ENCODE data around the gene ZNF425. TPM values are rescaled to one million over a fixed set of nuclear protein-coding genes. Genes with fewer than 3 reads are reported as not detected.
A peak's percentile ranks its signal among the peaks of the same experiment; 100 is the strongest.
"Not testable (repeated sequence)": the region's sequence is repeated elsewhere in the genome, so short reads cannot be mapped to it uniquely, and the experiment has no call there.

Gene ZNF425
- total and polyA plus RNA-seq, 8 donors = under 0.01 to 6.1 (median 1.2) TPM; not detected in 1

DNA sequence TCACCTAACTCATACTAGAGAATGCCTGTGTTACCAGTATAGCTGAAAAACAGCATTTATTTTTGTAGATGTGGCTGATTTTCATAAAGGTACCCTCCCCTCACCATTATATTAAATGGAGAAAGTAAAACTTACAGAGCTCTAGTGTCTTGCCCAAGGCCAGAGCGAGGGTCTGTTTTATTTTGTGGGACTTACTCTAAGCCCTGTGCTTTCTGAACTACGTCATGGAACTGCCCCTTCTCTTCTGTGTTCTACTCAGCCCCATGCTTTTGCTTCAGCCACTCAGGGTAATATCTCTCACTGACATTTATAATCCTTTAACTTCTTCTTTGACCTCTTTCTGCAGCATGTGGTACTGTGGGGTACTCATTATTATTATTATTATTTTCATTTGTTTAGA, 25.3 kb downstream of the ZNF425 start:
- H3K9me3 ChIP-seq = no peaks in the 10 kb centered on the region
- H3K27me3 ChIP-seq = no peaks in the 10 kb centered on the region
- TF ChIP-seq EP300 (IDR thresholded peaks at IDR 0.05) = no peak
- TF ChIP-seq, protein P1, sequence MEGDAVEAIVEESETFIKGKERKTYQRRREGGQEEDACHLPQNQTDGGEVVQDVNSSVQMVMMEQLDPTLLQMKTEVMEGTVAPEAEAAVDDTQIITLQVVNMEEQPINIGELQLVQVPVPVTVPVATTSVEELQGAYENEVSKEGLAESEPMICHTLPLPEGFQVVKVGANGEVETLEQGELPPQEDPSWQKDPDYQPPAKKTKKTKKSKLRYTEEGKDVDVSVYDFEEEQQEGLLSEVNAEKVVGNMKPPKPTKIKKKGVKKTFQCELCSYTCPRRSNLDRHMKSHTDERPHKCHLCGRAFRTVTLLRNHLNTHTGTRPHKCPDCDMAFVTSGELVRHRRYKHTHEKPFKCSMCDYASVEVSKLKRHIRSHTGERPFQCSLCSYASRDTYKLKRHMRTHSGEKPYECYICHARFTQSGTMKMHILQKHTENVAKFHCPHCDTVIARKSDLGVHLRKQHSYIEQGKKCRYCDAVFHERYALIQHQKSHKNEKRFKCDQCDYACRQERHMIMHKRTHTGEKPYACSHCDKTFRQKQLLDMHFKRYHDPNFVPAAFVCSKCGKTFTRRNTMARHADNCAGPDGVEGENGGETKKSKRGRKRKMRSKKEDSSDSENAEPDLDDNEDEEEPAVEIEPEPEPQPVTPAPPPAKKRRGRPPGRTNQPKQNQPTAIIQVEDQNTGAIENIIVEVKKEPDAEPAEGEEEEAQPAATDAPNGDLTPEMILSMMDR (IDR thresholded peaks at IDR 0.05) = no peak
- TF ChIP-seq POLR2AphosphoS5 (IDR thresholded peaks at IDR 0.05) = no peak
- no peak for TF ChIP-seq POLR2A (IDR thresholded peaks at IDR 0.05)
- WGBS, 5 donors = 86 to 94% (median 91%) methylated on average over 2 of the region's 2 CpGs
- DNase-seq = no peak
- H3K36me3 ChIP-seq = peaks cover 0 to 31% (median 20%) of the 10 kb centered on the region in 4 donors
- H3K4me1 ChIP-seq = no peaks in the 10 kb centered on the region
- H3K27ac ChIP-seq = no peak overlapping the region
- intact Hi-C loops (cut with DNase I; ENCODE audit: low total_unique reads) = no loop called here
- H3K4me3 ChIP-seq = no peak overlapping the region

DNA sequence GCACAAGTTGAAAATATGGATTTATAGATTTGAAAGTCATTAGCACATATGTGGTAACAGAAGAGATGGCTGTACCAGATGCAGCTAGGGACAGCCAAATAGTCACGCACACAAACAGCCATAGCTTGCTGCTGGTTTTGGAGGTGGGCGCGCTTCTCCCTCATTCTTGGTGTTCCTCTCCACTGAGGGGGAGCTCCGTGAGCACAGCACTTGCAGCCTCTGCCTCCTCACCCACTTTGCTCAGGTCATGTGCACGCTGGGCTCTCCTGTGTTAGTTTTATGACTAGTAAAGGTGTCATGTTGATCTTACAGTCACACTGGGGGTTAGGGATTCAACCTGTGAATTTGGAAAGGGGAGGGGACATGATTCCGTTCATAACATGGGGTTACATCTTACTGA, 27.1 kb downstream of the ZNF425 start:
- DNase-seq = no peak
- intact Hi-C loops (cut with DNase I; ENCODE audit: low total_unique reads) = no loop called here
- WGBS, 5 donors = 80 to 89% (median 80%) methylated on average over 5 to 6 of the region's 6 CpGs

DNA sequence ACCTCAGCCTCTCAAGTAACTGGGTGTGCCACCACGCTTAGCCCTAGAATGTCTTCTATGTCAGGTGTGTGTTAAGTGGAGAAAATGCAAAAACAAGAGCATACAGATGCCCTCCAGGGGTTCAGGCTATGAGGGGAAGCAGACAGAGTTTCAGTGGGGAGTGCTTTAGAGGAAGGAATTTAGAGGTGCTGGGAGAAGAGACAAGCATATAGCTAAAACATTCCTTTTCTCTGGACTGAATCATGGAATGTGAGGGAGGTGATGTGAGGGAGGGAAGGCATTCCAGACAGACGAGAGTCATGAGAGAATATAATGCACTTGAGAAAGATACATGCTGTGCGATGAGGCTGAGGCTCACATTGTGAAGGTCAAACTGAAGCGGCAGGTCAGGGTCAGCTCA, 29.0 kb downstream of the ZNF425 start:
- Histone ChIP-seq H3K27me3 (no peaks in the 10 kb centered on the region), H3K4me1 (no peaks in the 10 kb centered on the region), H3K36me3 (no peaks in the 10 kb centered on the region), H3K4me3 (no peak overlapping the region), H3K27ac (no peak overlapping the region), H3K9me3 (no peaks in the 10 kb centered on the region)
- TF ChIP-seq, protein P1 (IDR thresholded peaks at IDR 0.05) = no peak
- no peak for TF ChIP-seq POLR2A (IDR thresholded peaks at IDR 0.05)
- no peak for TF ChIP-seq POLR2AphosphoS5 (IDR thresholded peaks at IDR 0.05)
- TF ChIP-seq EP300 (IDR thresholded peaks at IDR 0.05) = no peak
- 70 to 87% (median 81%) methylated on average over 4 of the region's 4 CpGs for WGBS, 5 donors
- intact Hi-C loops (cut with DNase I; ENCODE audit: low total_unique reads) = no loop called here
- DNase-seq = no peak

More for the DNA sequence above, 27.1 kb downstream of the ZNF425 start:
- Histone ChIP-seq H3K4me1 (no peaks in the 10 kb centered on the region), H3K4me3 (no peak overlapping the region), H3K27ac (no peak overlapping the region), H3K27me3 (no peaks in the 10 kb centered on the region), H3K9me3 (no peaks in the 10 kb centered on the region), H3K36me3 (peaks cover 0 to 16% (median 8%) of the 10 kb centered on the region in 4 donors)
- TF ChIP-seq POLR2A (IDR thresholded peaks at IDR 0.05) (no peak), POLR2AphosphoS5 (IDR thresholded peaks at IDR 0.05) (no peak), EP300 (IDR thresholded peaks at IDR 0.05) (no peak)
- TF ChIP-seq, protein P1 (IDR thresholded peaks at IDR 0.05) = no peak

DNA sequence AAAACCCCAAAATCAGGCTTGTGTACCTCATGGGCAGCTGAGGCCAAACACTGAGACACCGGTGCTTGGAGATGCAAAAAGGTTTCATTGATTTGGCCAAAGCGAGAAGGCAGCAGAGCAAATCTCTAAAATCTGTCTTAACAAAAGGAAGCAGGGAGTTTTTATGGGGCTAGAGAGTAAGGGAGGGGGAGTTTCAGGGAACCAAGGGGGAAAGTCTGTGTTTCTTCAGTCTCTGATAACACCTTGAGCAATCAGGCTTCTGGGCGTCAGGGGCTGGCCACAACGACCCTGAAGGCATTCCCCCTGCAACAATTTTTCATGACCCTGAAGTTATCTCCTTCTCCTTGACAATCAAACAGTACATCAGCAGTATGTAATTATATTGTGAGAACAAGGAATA, 32.9 kb downstream of the ZNF425 start:
- no peak for TF ChIP-seq POLR2A (IDR thresholded peaks at IDR 0.05)
- no peak for TF ChIP-seq POLR2AphosphoS5 (IDR thresholded peaks at IDR 0.05)
- no peak for TF ChIP-seq EP300 (IDR thresholded peaks at IDR 0.05)
- TF ChIP-seq, protein P1 (IDR thresholded peaks at IDR 0.05) = no peak
- no peaks in the 10 kb centered on the region for H3K9me3 ChIP-seq
- no peaks in the 10 kb centered on the region for H3K36me3 ChIP-seq
- WGBS, 5 donors = 50 to 57% (median 52%) methylated on average over 4 of the region's 4 CpGs
- peak in 1 of 2 donors; percentile 26 for DNase-seq
- H3K27me3 ChIP-seq = no peaks in the 10 kb centered on the region
- H3K27ac ChIP-seq = no peak overlapping the region
- no peak overlapping the region for H3K4me3 ChIP-seq
- intact Hi-C loops (cut with DNase I; ENCODE audit: low total_unique reads) = no loop called here
- H3K4me1 ChIP-seq = peaks cover 6 to 20% (median 10%) of the 10 kb centered on the region in 4 donors

DNA sequence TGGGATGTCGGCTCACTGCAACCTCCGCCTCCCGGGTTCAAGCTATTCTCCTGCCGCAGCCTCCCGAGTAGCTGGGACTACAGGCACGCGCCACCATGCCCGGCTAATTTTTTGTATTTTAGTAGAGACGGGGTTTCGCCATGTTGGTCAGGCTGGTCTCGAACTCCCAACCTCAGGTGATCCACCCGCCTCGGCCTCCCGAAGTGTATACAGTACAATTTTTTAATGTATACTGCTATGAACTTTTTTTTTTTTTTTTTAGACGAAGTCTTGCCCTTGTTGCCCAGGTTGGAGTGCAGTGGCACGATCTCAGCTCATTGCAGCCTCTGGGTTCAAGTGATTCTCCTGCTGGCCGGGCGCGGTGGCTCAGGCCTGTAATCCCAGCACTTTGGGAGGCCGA, 33.9 kb downstream of the ZNF425 start:
- H3K4me3 ChIP-seq; H3K36me3 ChIP-seq; H3K27me3 ChIP-seq; intact Hi-C loops (cut with DNase I; ENCODE audit: low total_unique reads); H3K9me3 ChIP-seq; DNase-seq: not testable (repeated sequence)
- peak overlapping the region in 4 of 5 donors; percentile 96 to 98 (median 96) for H3K27ac ChIP-seq
- 95 to 98% (median 97%) methylated on average over 18 to 20 of the region's 20 CpGs for WGBS, 5 donors
- peaks cover 6 to 20% (median 10%) of the 10 kb centered on the region in 4 donors for H3K4me1 ChIP-seq

Data from stomach (tissue), 9 donors.